Omental fat pad (tissue), 4 donors: ENCODE results near the gene DLX6. TPM values are rescaled to one million over a fixed set of nuclear protein-coding genes. Genes with fewer than 3 reads are reported as not detected.

ENCODE experiments used
- ATAC-seq: fragments of 150-250 bp; one replicate; pipeline ENCODE4 v1.9.1; 2016; ENCODE audit warnings: mild to moderate bottlenecking, moderate library complexity; ENCODE audit not compliant: low FRiP score
- DNase-seq: peaks from one replicate; pipeline ENCODE4 v3.0.0-alpha.2; 2019; ENCODE audit warnings: low spot score
- CTCF ChIP-seq, 3 donors: fragments of 450-650 bp; IDR thresholded peaks; one replicate each; pipeline ENCODE4 v1.5.1; 2016 to 2017; ENCODE audit warnings: antibody characterized with exemption in 3 of 3, mild to moderate bottlenecking in 3 of 3, moderate library complexity in 2 of 3
- total RNA-seq, 4 donors: library from RNA; depleted of rRNA; stranded (reverse); fragments of >200 nt; gene quantifications; one replicate each; pipeline ENCODE4 v1.1.0, GENCODE V29; 2016

Gene DLX6
- total RNA-seq, 4 donors from 2014 or later: not detected

GRCh38 chr7:97015756-97016380, 10.5 kb downstream of the DLX6 start:
- TF ChIP-seq CTCF (IDR thresholded peaks at IDR 0.05): no peak
- no peak for DNase-seq

GRCh38 chr7:97016381-97017191, 11.2 kb downstream of the DLX6 start:
- no peak for TF ChIP-seq CTCF (IDR thresholded peaks at IDR 0.05)
- ATAC-seq: peak; percentile 39
- no peak for DNase-seq

More at GRCh38 chr7:97015756-97016380, 10.5 kb downstream of the DLX6 start:
- ATAC-seq: no peak

- DNase-seq (no peak), ATAC-seq (no peak)
- TF ChIP-seq CTCF (IDR thresholded peaks at IDR 0.05): no peak
Observed at GRCh38 chr7:97017192-97018125, 12.1 kb downstream of the DLX6 start.

GRCh38 chr7:97018126-97018601, 12.8 kb downstream of the DLX6 start:
- DNase-seq: no peak
- ATAC-seq: no peak
- no peak for TF ChIP-seq CTCF (IDR thresholded peaks at IDR 0.05)

- no peak for TF ChIP-seq CTCF (IDR thresholded peaks at IDR 0.05)
- DNase-seq: no peak
Observed at GRCh38 chr7:97018791-97019531, 13.6 kb downstream of the DLX6 start.

GRCh38 chr7:97019710-97020225, 14.4 kb downstream of the DLX6 start:
- TF ChIP-seq CTCF (IDR thresholded peaks at IDR 0.05): no peak
- ATAC-seq (no peak), DNase-seq (no peak)

More at GRCh38 chr7:97018791-97019531, 13.6 kb downstream of the DLX6 start:
- no peak for ATAC-seq
